Upper lobe of left lung (tissue), 6 donors: ENCODE measurements around the gene P3R3URF. TPM values are rescaled to one million over a fixed set of nuclear protein-coding genes. Genes with fewer than 3 reads are reported as not detected.
A peak's percentile ranks its signal among the peaks of the same experiment; 100 is the strongest.

Experiments
- ATAC-seq, 2 donors: fragments of 200-7000 bp; cut with Tn5 transposase; one replicate each; pipeline ENCODE4 v1.9.1; 2022; ENCODE audit warnings: mild to moderate bottlenecking in 2 of 2, moderate library complexity in 2 of 2; ENCODE audit not compliant: low FRiP score in 2 of 2
- DNase-seq, 2 donors: peaks; one replicate each; pipeline ENCODE4 v3.0.0-alpha.2; 2019 to 2020
- H3K27ac ChIP-seq, 4 donors: fragments of 200-600 bp; sonication (generic); one replicate each; pipeline ENCODE4 v1.5.1; 2016 to 2019
- H3K27me3 ChIP-seq, 4 donors: fragments of 200-600 bp; sonication (generic); one replicate each; pipeline ENCODE4 v1.5.1; 2017 to 2019
- H3K36me3 ChIP-seq, 4 donors: fragments of 200-600 bp; sonication (generic); one replicate each; pipeline ENCODE4 v1.5.1; 2016 to 2019
- H3K4me1 ChIP-seq, 4 donors: fragments of 200-600 bp; sonication (generic); one replicate each; pipeline ENCODE4 v1.5.1; 2018 to 2019
- H3K4me3 ChIP-seq, 4 donors: fragments of 200-600 bp; sonication (generic); one replicate each; pipeline ENCODE4 v1.5.1; 2017 to 2019; ENCODE audit warnings: mild to moderate bottlenecking in 2 of 4, moderate library complexity in 1 of 4
- H3K9me3 ChIP-seq, 4 donors: fragments of 200-600 bp; sonication (generic); one replicate each; pipeline ENCODE4 v1.5.1; 2018 to 2019
- EP300 ChIP-seq, 4 donors: sonication (generic); formaldehyde crosslinking; IDR thresholded peaks; one replicate each; pipeline ENCODE4 v1.5.1; 2017; ENCODE audit warnings: antibody characterized with exemption in 4 of 4, control low read depth in 2 of 4
- POLR2A ChIP-seq, 4 donors: fragments of 450-650 bp; IDR thresholded peaks; one replicate each; pipeline ENCODE4 v1.5.1; 2016 to 2017; ENCODE audit warnings: antibody characterized with exemption in 4 of 4, mild to moderate bottlenecking in 2 of 4
- POLR2AphosphoS5 ChIP-seq, 2 donors: sonication (generic); formaldehyde crosslinking; IDR thresholded peaks; one replicate each; pipeline ENCODE4 v1.5.1; 2017; ENCODE audit warnings: antibody characterized with exemption in 2 of 2
- WGBS, 2 donors: methylation state at CpG; one replicate each; pipeline ENCODE4 v1.1.5; 2017 to 2018; 5-methylcytosine and 5-hydroxymethylcytosine counted together
- total RNA-seq, 6 donors: library from RNA; depleted of rRNA in 4 of 6; stranded (reverse); fragments of >200 nt in 4 of 6; gene quantifications; one replicate each; pipeline versions ENCODE4 v1.1.0 to v1.2.1, GENCODE V29; 2016 to 2021
- TF ChIP-seq, protein P1 (sequence below), 6 experiments: fragments of 450-650 bp in 4 of 6; fragments of 200-600 bp in 2 of 6; sonication (generic) in 2 of 6; IDR thresholded peaks; one replicate each; pipeline ENCODE4 v1.5.1; 2016 to 2019; ENCODE audit warnings: antibody characterized with exemption in 6 of 6
- donor health status: DM: no; HTN: no; CAD: no; lungs with moderate emphysema.
- donor health status: DM: no; HTN: yes; CAD: no; lungs with severe emphysema.

P3R3URF gene
- total RNA-seq, 6 donors from 2014 or later, result not detected

DNA sequence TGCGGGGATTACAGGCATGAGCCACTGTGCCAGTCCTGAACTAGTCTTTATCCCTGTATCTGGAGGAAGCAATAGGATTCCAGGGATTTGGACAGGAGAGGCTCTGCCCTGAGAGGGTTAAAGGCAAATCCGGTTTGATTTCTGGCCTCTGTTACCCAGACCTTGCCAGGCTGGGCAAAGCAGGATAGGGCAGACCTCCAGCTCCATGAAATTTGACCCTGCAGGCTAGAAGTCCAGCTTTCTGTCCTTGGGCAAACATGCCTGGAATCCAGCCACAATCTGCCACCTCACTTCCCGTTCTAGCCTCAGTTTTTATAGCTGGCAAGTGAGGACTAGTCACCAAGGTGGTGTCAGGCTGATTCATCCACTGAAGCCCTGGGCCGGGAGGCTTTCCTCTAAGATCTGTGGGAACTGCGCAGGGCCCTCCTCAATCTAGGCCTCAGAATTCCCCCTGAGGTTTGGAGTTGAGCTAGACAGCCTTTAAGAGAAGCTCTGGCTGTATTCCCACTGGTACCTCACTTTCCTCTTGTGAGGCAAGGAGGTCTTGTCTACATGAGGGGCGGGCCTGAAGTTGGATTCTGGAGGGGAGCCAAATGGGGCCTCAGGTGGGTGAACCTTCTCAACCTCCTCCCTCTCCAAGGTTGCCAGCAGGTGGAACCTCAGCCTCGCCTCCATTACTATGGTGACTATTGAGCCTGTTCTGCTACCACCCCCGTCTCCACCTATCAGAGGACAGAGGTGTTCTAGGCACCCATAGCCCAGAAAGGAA, 7.0 kb upstream of the P3R3URF start:
- peak in 1 of 2 donors; percentile 85 for DNase-seq
- peak; percentile 34 to 52 for ATAC-seq
- Histone ChIP-seq H3K27ac (peak overlapping the region; percentile 29 to 75 (median 70)), H3K36me3 (no peaks in the 10 kb centered on the region), H3K9me3 (no peaks in the 10 kb centered on the region), H3K27me3 (no peaks in the 10 kb centered on the region), H3K4me3 (no peak overlapping the region), H3K4me1 (peaks cover 27 to 52% (median 41%) of the 10 kb centered on the region in 4 donors)
- 54% methylated on average over 8 of the region's 8 CpGs for WGBS, 2 donors
- peak in 1 of 4 donors; percentile 15 for TF ChIP-seq POLR2A (IDR thresholded peaks at IDR 0.05)
- TF ChIP-seq, protein P1, sequence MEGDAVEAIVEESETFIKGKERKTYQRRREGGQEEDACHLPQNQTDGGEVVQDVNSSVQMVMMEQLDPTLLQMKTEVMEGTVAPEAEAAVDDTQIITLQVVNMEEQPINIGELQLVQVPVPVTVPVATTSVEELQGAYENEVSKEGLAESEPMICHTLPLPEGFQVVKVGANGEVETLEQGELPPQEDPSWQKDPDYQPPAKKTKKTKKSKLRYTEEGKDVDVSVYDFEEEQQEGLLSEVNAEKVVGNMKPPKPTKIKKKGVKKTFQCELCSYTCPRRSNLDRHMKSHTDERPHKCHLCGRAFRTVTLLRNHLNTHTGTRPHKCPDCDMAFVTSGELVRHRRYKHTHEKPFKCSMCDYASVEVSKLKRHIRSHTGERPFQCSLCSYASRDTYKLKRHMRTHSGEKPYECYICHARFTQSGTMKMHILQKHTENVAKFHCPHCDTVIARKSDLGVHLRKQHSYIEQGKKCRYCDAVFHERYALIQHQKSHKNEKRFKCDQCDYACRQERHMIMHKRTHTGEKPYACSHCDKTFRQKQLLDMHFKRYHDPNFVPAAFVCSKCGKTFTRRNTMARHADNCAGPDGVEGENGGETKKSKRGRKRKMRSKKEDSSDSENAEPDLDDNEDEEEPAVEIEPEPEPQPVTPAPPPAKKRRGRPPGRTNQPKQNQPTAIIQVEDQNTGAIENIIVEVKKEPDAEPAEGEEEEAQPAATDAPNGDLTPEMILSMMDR (IDR thresholded peaks at IDR 0.05), result no peak
- TF ChIP-seq POLR2AphosphoS5 (IDR thresholded peaks at IDR 0.05), result no peak
- TF ChIP-seq EP300 (IDR thresholded peaks at IDR 0.05), result no peak

DNA sequence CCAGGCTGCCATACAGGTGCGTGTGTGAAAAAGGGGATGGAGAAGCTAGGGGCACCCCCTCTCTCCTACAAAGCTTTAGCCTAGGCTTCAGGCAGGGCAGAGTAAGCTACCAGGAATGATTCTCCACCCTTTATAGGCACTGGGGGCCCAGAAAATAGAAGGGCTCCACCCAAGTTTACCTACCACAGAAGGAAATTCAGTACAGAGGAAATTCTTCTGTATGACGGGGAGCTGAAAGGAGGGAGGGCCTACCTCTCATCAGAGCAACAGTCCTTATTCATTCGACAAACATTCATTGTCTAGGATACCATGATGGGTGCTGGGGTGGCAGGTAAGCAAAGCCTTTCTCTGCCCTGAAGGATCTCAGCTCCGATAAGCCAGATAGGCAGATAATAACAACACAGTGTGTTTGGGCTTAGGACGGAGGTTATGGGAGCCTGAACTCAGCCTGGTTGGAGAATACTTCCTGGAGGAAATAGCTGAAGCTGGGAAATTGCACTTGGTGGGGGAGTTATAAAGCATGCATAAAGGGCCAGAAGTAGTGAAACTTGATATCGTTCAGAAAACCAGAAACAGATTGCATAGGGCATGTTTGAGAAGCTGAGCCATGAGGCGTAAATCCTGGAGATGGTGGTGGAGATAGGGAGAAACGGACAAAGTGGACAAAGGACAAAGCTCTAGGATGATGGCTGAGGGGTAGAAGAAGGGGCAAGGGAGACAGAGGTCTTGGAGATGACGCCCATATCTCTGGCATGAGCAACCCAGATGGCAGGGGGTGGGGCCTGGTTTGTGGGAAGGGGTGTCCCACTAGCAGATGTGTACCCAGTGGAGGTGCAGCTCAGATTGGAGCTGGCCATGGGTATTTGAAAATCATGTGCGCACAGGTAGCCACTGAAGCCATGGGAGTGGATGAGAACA, 5.3 kb upstream of the P3R3URF start:
- peaks cover 27 to 42% (median 32%) of the 10 kb centered on the region in 4 donors for H3K4me1 ChIP-seq
- H3K27me3 ChIP-seq, result no peaks in the 10 kb centered on the region
- no peak for DNase-seq
- no peaks in the 10 kb centered on the region for H3K36me3 ChIP-seq
- TF ChIP-seq POLR2A (IDR thresholded peaks at IDR 0.05), result no peak
- no peak for TF ChIP-seq POLR2AphosphoS5 (IDR thresholded peaks at IDR 0.05)
- TF ChIP-seq, protein P1 (IDR thresholded peaks at IDR 0.05), result no peak
- TF ChIP-seq EP300 (IDR thresholded peaks at IDR 0.05), result no peak
- H3K27ac ChIP-seq, result peak overlapping the region in 1 of 4 donors; percentile 39
- WGBS, 2 donors, result 52 to 56% methylated on average over 9 to 10 of the region's 10 CpGs
- no peaks in the 10 kb centered on the region for H3K9me3 ChIP-seq
- peak overlapping the region in 1 of 4 donors; percentile 4 for H3K4me3 ChIP-seq
- no peak for ATAC-seq

DNA sequence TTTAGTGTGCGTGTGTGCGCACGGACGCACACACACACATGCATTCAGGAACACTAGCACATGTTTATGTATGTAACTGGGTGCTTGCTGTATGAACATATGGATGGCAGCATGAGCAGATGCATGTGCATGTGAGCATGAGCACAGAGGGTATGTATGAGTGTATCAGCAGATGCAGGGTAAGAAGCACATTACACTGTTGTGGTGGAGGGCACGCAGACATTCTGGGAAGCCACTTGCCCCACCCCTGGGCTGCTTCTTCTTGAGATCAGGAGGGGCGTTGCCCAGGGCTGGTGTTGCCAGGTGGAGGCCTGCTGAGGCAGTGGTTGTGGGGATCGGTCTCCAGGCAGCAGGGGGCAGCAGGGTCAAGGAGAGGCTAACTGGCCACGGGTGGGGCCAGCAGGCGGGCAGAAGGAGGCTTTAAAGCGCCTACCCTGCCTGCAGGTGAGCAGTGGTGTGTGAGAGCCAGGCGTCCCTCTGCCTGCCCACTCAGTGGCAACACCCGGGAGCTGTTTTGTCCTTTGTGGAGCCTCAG, 3.9 kb upstream of the P3R3URF start:
- peak overlapping the region in 2 of 4 donors; percentile 33 to 39 for H3K27ac ChIP-seq
- H3K27me3 ChIP-seq, result no peaks in the 10 kb centered on the region
- DNase-seq, result peak; percentile 80
- peaks cover 27 to 48% (median 36%) of the 10 kb centered on the region in 4 donors for H3K4me1 ChIP-seq
- TF ChIP-seq, protein P1 (IDR thresholded peaks at IDR 0.05), result peak in 5 of 6 experiments; percentile 9 to 62 (median 35)
- TF ChIP-seq POLR2A (IDR thresholded peaks at IDR 0.05) (peak in 1 of 4 donors; percentile 25), EP300 (IDR thresholded peaks at IDR 0.05) (no peak)
- peak; percentile 29 to 68 for ATAC-seq
- WGBS, 2 donors, result 54 to 61% methylated on average over 7 to 12 of the region's 12 CpGs
- no peaks in the 10 kb centered on the region for H3K9me3 ChIP-seq
- peak overlapping the region in 1 of 4 donors; percentile 4 for H3K4me3 ChIP-seq
- no peaks in the 10 kb centered on the region for H3K36me3 ChIP-seq

DNA sequence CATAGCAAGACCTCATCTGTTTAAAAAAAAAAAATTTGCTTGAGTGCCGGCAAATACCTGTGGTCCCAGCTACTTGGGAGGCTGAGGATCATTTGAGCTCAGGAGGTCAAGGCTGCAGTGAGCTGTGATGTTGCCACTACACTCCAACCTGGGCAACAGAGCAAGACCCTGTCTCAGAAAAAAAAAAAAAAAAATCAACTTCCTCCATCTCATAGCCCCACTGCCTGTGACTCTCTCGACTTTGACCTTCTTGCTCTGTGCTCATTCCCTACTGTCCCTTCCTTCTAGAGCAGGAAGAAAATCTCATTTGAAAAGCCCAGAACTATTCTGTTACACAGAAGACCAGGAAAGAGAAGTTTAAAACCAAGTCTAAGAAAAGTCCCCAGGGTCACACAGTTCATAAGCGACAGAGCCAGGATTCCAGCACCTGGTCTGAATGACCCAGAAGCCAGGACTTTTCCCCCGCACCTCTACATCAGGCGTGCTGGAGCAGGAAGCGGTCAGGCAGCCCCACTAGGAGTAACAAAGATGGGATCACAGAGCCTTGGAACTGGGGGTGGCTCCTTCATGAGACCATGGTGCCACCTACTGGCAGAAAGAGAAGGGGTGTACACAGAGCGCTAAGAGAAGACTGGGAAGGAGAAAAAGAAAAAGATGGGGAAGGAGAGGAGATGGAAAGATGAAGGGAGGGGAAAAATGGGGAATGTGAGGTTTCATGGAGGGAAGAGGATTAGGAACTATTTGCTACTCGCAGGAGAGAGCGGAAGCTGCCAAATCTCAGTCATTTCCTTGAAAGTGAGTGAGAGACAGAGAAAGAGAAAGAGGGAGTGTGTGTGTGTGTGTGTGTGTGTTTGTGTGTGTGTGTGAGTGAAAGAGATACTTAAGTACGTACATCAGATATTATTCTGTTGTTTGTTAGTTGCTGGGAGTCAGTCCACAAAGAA, 3.1 kb upstream of the P3R3URF start:
- H3K4me1 ChIP-seq, result peaks cover 30 to 56% (median 44%) of the 10 kb centered on the region in 4 donors
- TF ChIP-seq POLR2A (IDR thresholded peaks at IDR 0.05) (no peak), EP300 (IDR thresholded peaks at IDR 0.05) (no peak), POLR2AphosphoS5 (IDR thresholded peaks at IDR 0.05) (peak in 1 of 2 donors; percentile 26)
- TF ChIP-seq, protein P1 (IDR thresholded peaks at IDR 0.05), result peak; percentile 84 to 91 (median 90)
- no peak overlapping the region for H3K4me3 ChIP-seq
- no peaks in the 10 kb centered on the region for H3K36me3 ChIP-seq
- no peaks in the 10 kb centered on the region for H3K27me3 ChIP-seq
- ATAC-seq (peak; percentile 89 to 92), DNase-seq (peak in 1 of 2 donors; percentile 87)
- no peaks in the 10 kb centered on the region for H3K9me3 ChIP-seq
- 11 to 15% methylated on average over 10 of the region's 10 CpGs for WGBS, 2 donors
- peak overlapping the region in 2 of 4 donors; percentile 53 to 73 for H3K27ac ChIP-seq
